ENCODE data around the gene FIGNL2. TPM values are rescaled to one million over a fixed set of nuclear protein-coding genes. Genes with fewer than 3 reads are reported as not detected.

FIGNL2 gene
- total RNA-seq, result under 0.01 TPM in 1 of 2 replicates, not detected in the other

DNA sequence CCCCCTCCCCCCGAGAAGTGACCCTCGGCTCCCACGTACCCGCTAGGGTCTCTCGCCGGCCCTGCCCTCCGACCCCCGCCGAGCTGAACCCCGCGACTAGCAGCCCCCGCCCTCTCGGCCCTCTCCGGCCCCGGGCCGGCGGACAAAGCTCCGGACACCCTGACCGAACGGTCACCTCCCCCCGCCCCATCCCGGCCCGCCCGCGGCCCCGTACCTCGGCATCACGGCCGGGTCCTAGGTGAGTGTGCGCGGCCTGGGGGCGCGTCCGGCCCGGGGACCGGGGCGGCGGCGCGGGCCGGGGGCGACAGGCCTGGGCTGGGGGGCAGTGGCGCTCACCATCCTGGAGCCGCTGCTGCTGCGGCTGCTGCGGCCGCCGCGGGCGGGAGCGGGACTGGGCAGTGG, at the start of gene FIGNL2:
TSS of gene FIGNL2 (minus strand) at position 393 of the 402 bp plus-strand sequence. CDS start 26,305 bp downstream, outside the sequence.

DNA sequence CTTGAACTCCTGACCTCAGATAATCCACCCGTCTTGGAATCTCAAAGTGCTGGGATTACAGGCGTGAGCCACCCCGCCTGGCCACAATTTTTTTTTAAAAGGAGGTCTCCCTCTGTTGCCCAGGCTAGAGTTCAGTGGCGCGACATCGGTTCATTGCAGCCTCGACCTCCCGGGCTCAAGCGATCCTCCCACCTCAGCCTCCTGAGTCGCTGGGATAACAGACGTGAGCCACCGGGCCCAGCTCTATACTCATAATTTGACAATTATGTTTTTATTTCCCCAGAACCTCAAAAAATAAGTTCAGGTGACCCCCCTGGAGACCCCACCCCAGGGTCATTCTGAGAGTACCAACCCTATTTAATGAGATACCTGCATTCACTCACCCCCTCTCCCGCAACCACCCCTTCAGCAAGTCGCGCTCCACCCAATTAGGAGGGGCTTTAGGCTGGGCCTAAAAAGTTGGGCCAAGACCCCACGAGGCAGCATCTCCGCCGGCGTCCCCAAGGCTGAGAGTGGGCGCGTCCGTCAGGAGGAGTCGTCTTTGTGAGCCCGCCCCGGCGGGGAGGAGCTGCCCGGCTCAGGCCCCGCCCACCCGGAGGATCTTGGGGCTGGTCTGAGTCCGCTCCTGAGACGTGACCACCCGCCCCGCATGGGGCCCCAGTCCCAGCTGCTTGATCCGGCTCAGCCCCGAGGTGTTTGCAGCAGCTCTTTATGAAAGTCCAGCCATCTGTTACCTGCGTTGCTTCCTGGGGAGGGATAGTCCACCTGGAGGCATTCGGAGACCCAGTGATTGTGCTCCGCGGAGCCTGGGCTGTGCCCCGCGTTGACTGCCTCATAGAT, 39.2 kb upstream of the FIGNL2 start, which contains the start of gene ANKRD33:
TSS of gene ANKRD33 (plus strand) at position 628 of the 840 bp plus-strand sequence. CDS start at position 712, 84 bp downstream.

Other genes starting within 250 kb of the FIGNL2 start
- not detected in 2 replicates for gene ANKRD33, start 39.4 kb upstream of the FIGNL2 start, total RNA-seq
- 0.64 and 1.9 TPM in 2 replicates for gene ACVRL1, start 58.8 kb upstream of the FIGNL2 start, total RNA-seq
- gene ACVR1B, start 103.0 kb upstream of the FIGNL2 start, total RNA-seq, result 11.1 and 13.0 TPM in 2 replicates
- 0.48 TPM in 1 of 2 replicates, not detected in the other for gene TAMALIN, start 158.2 kb upstream of the FIGNL2 start, total RNA-seq
- gene NR4A1, start 202.7 kb upstream of the FIGNL2 start, total RNA-seq, result 0.72 and 2.8 TPM in 2 replicates
- gene ATG101, start 221.3 kb upstream of the FIGNL2 start, total RNA-seq, result 76.1 and 124 TPM in 2 replicates
- not detected in 2 replicates for gene SMIM41, start 231.0 kb upstream of the FIGNL2 start, total RNA-seq